Measurements from ENCODE around the gene ELAVL1.

DNA sequence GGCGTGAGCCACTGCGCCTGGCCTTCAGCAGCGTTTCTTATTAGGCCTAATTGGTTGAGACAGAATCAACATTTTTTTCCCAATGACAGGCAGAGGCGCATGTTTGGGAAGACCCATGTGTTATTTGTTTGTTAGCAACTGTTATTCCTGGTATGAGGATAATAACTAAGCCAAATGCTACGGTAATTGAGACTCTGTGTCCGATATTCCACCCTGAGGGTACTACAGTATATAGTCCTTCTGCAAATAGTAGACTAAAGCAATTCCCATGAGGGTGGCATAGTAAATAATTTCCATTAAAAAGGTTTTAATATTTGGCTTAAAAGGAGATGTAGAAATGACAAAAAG, 28.7 kb upstream of the ELAVL1 start:
- TF ChIP-seq, protein P1, sequence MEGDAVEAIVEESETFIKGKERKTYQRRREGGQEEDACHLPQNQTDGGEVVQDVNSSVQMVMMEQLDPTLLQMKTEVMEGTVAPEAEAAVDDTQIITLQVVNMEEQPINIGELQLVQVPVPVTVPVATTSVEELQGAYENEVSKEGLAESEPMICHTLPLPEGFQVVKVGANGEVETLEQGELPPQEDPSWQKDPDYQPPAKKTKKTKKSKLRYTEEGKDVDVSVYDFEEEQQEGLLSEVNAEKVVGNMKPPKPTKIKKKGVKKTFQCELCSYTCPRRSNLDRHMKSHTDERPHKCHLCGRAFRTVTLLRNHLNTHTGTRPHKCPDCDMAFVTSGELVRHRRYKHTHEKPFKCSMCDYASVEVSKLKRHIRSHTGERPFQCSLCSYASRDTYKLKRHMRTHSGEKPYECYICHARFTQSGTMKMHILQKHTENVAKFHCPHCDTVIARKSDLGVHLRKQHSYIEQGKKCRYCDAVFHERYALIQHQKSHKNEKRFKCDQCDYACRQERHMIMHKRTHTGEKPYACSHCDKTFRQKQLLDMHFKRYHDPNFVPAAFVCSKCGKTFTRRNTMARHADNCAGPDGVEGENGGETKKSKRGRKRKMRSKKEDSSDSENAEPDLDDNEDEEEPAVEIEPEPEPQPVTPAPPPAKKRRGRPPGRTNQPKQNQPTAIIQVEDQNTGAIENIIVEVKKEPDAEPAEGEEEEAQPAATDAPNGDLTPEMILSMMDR (IDR thresholded peaks at IDR 0.05; ENCODE audit: poor library complexity, severe bottlenecking), result no peak
- TF ChIP-seq MXI1 (conservative IDR thresholded peaks at IDR 0.05; ENCODE audit: poor library complexity, severe bottlenecking), result no peak
- TF ChIP-seq SMC3 (conservative IDR thresholded peaks at IDR 0.05; ENCODE audit: poor library complexity), result no peak
- no peak for TF ChIP-seq EP300 (conservative IDR thresholded peaks at IDR 0.05; ENCODE audit: poor library complexity, severe bottlenecking)
- TF ChIP-seq, protein P2, sequence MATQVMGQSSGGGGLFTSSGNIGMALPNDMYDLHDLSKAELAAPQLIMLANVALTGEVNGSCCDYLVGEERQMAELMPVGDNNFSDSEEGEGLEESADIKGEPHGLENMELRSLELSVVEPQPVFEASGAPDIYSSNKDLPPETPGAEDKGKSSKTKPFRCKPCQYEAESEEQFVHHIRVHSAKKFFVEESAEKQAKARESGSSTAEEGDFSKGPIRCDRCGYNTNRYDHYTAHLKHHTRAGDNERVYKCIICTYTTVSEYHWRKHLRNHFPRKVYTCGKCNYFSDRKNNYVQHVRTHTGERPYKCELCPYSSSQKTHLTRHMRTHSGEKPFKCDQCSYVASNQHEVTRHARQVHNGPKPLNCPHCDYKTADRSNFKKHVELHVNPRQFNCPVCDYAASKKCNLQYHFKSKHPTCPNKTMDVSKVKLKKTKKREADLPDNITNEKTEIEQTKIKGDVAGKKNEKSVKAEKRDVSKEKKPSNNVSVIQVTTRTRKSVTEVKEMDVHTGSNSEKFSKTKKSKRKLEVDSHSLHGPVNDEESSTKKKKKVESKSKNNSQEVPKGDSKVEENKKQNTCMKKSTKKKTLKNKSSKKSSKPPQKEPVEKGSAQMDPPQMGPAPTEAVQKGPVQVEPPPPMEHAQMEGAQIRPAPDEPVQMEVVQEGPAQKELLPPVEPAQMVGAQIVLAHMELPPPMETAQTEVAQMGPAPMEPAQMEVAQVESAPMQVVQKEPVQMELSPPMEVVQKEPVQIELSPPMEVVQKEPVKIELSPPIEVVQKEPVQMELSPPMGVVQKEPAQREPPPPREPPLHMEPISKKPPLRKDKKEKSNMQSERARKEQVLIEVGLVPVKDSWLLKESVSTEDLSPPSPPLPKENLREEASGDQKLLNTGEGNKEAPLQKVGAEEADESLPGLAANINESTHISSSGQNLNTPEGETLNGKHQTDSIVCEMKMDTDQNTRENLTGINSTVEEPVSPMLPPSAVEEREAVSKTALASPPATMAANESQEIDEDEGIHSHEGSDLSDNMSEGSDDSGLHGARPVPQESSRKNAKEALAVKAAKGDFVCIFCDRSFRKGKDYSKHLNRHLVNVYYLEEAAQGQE (IDR thresholded peaks at IDR 0.05; ENCODE audit: borderline replicate concordance), result no peak
- TF ChIP-seq POLR2AphosphoS5 (IDR thresholded peaks at IDR 0.05), result no peak

All from neural cell (in vitro differentiated cells).